ENCODE results near the gene TSPEAR. TPM values are rescaled to one million over a fixed set of nuclear protein-coding genes. Genes with fewer than 3 reads are reported as not detected.

Gene TSPEAR
- total and polyA plus RNA-seq, 2 of the 13 experiments (the other 11 are each of a cell fraction or from before 2014, with no cell fraction given): 0.07 to 0.32 TPM

GRCh38 chr21:44700101-44701022, 11.0 kb downstream of the TSPEAR start (continued):
- TF ChIP-seq TFDP1 (CRISPR knock-in tag; IDR thresholded peaks at IDR 0.05; ENCODE audit: borderline replicate concordance) (peak; percentile 68; the same call in 1 of the 2 replicates), ZNF772 (CRISPR knock-in tag; IDR thresholded peaks at IDR 0.05) (peak; percentile 57; the same call in 1 of the 2 replicates), CEBPG (CRISPR knock-in tag; IDR thresholded peaks at IDR 0.05) (peak; percentile 46; the same call in 1 of the 2 replicates), NR2F6 (IDR thresholded peaks at IDR 0.05) (peak; percentile 82), NR2F6 (CRISPR knock-in tag; IDR thresholded peaks at IDR 0.05) (peak; percentile 94), MYC (CRISPR knock-in tag; IDR thresholded peaks at IDR 0.05; ENCODE audit: borderline replicate concordance) (peak; percentile 77), NR2F2 (IDR thresholded peaks at IDR 0.05; ENCODE audit: borderline replicate concordance, low read depth) (0 out of 2 replicates have a peak, but pooled peaks have one; percentile 34), ZNF691 (CRISPR knock-in tag; IDR thresholded peaks at IDR 0.05; ENCODE audit: borderline replicate concordance, low read depth) (peak; percentile 39; the same call in 1 of the 2 replicates), SPEN (CRISPR knock-in tag; IDR thresholded peaks at IDR 0.05; ENCODE audit: low read depth) (peak; percentile 79), ARID4A (CRISPR knock-in tag; IDR thresholded peaks at IDR 0.05; ENCODE audit: borderline replicate concordance) (peak; percentile 52; the same call in 1 of the 2 replicates), JARID2 (CRISPR knock-in tag; IDR thresholded peaks at IDR 0.05; ENCODE audit: insufficient replicate concordance) (no peak), ZFP41 (CRISPR knock-in tag; IDR thresholded peaks at IDR 0.05; ENCODE audit: borderline replicate concordance) (no peak), ZNF709 (CRISPR knock-in tag; IDR thresholded peaks at IDR 0.05) (0 out of 2 replicates have a peak, but pooled peaks have one; percentile 47), ZSCAN31 (CRISPR knock-in tag; IDR thresholded peaks at IDR 0.05; ENCODE audit: low read depth) (peak; percentile 71; the same call in 1 of the 2 replicates), ZNF687 (CRISPR knock-in tag; IDR thresholded peaks at IDR 0.05) (peak; percentile 73), ZNF205 (CRISPR knock-in tag; IDR thresholded peaks at IDR 0.05) (0 out of 2 replicates have a peak, but pooled peaks have one; percentile 25)
